ENCODE measurements around the gene PIAS2. TPM values are rescaled to one million over a fixed set of nuclear protein-coding genes. Genes with fewer than 3 reads are reported as not detected.

The PIAS2 gene
- total and polyA plus RNA-seq, 4 donors = 5.6 to 17.2 (median 9.2) TPM

- H3K27me3 ChIP-seq (ENCODE audit: control insufficient read depth in 4 of 4, insufficient read depth in 4 of 4, low read length in 3 of 4) = peaks cover 0 to 8% (median 5%) of the 10 kb centered on the region in 4 donors
- 61% methylated on average over 2 of the region's 2 CpGs for WGBS
These were observed 156.1 kb downstream of the PIAS2 start for GRCh38 chr18:46761059-46761769.

GRCh38 chr18:46759890-46760289, 157.4 kb downstream of the PIAS2 start:
- 61% methylated on average over 6 of the region's 6 CpGs for WGBS
- H3K4me3 ChIP-seq (ENCODE audit: low read depth in 1 of 3, low read length in 3 of 3) = no peak overlapping the region
- no peak overlapping the region for H3K9ac ChIP-seq (ENCODE audit: low read depth in 1 of 2, low read length in 2 of 2)
- TF ChIP-seq JUND (IDR thresholded peaks at IDR 0.05) (no peak), EGR1 (IDR thresholded peaks at IDR 0.05; ENCODE audit: low read depth in 2 of 2) (no peak), SP1 (IDR thresholded peaks at IDR 0.05) (no peak), MAX (IDR thresholded peaks at IDR 0.05) (no peak), HNF4A (conservative IDR thresholded peaks at IDR 0.05) (no peak)
- H3K27me3 ChIP-seq (ENCODE audit: control insufficient read depth in 4 of 4, insufficient read depth in 4 of 4, low read length in 3 of 4) = peaks cover 0 to 10% (median 8%) of the 10 kb centered on the region in 4 donors
- H3K27ac ChIP-seq (ENCODE audit: low read depth in 1 of 2, low read length in 2 of 2) = no peak overlapping the region
- peaks cover 0 to 25% (median 8%) of the 10 kb centered on the region in 4 donors for H3K4me1 ChIP-seq (ENCODE audit: control insufficient read depth in 4 of 4, insufficient read depth in 4 of 4, low read length in 3 of 4)
- H3K36me3 ChIP-seq (ENCODE audit: control insufficient read depth in 4 of 4, insufficient read depth in 3 of 4, low read depth in 1 of 4, low read length in 3 of 4) = no peaks in the 10 kb centered on the region
- H3K9me3 ChIP-seq (ENCODE audit: control insufficient read depth in 4 of 4, low read length in 3 of 4) = no peaks in the 10 kb centered on the region
- DNase-seq (ENCODE audit: low spot score) = no peak

More at GRCh38 chr18:46761059-46761769, 156.1 kb downstream of the PIAS2 start:
- Histone ChIP-seq H3K4me3 (ENCODE audit: low read depth in 1 of 3, low read length in 3 of 3) (no peak overlapping the region), H3K27ac (ENCODE audit: low read depth in 1 of 2, low read length in 2 of 2) (no peak overlapping the region), H3K36me3 (ENCODE audit: control insufficient read depth in 4 of 4, insufficient read depth in 3 of 4, low read depth in 1 of 4, low read length in 3 of 4) (no peaks in the 10 kb centered on the region), H3K9ac (ENCODE audit: low read depth in 1 of 2, low read length in 2 of 2) (no peak overlapping the region), H3K4me1 (ENCODE audit: control insufficient read depth in 4 of 4, insufficient read depth in 4 of 4, low read length in 3 of 4) (peaks cover 0 to 20% (median 8%) of the 10 kb centered on the region in 4 donors), H3K9me3 (ENCODE audit: control insufficient read depth in 4 of 4, low read length in 3 of 4) (no peaks in the 10 kb centered on the region)
- no peak for DNase-seq (ENCODE audit: low spot score)
- TF ChIP-seq HNF4A (conservative IDR thresholded peaks at IDR 0.05) = no peak
- TF ChIP-seq FOXA2 (IDR thresholded peaks at IDR 0.05) = no peak
- TF ChIP-seq ZBTB33 (IDR thresholded peaks at IDR 0.05) = no peak
- no peak for TF ChIP-seq EGR1 (IDR thresholded peaks at IDR 0.05; ENCODE audit: low read depth in 2 of 2)
- no peak for TF ChIP-seq HNF4G (IDR thresholded peaks at IDR 0.05)
- TF ChIP-seq CTCF (IDR thresholded peaks at IDR 0.05; ENCODE audit: low read depth, low read length, missing input control) = no peak
- TF ChIP-seq RXRA (IDR thresholded peaks at IDR 0.05) = no peak
- TF ChIP-seq NR2F2 (IDR thresholded peaks at IDR 0.05) = no peak

- no peak within 1 kb of the TSS for H3K9ac ChIP-seq (ENCODE audit: low read depth in 1 of 2, low read length in 2 of 2)
- H3K36me3 ChIP-seq (ENCODE audit: control insufficient read depth in 4 of 4, insufficient read depth in 3 of 4, low read depth in 1 of 4, low read length in 3 of 4) = no peaks in the 10 kb centered on the region
- no peak for DNase-seq (ENCODE audit: low spot score)
- no peaks in the 10 kb centered on the region for H3K9me3 ChIP-seq (ENCODE audit: control insufficient read depth in 4 of 4, low read length in 3 of 4)
- no peak within 1 kb of the TSS for H3K27ac ChIP-seq (ENCODE audit: low read depth in 1 of 2, low read length in 2 of 2)
- peak within 1 kb of the TSS in 1 of 3 donors; percentile 28 for H3K4me3 ChIP-seq (ENCODE audit: low read depth in 1 of 3, low read length in 3 of 3)
- H3K4me1 ChIP-seq (ENCODE audit: control insufficient read depth in 4 of 4, insufficient read depth in 4 of 4, low read length in 3 of 4) = peaks cover 0 to 25% (median 8%) of the 10 kb centered on the region in 4 donors
- 4% methylated on average over 74 of the region's 74 CpGs for WGBS
- peaks cover 0 to 11% (median 9%) of the 10 kb centered on the region in 4 donors for H3K27me3 ChIP-seq (ENCODE audit: control insufficient read depth in 4 of 4, insufficient read depth in 4 of 4, low read length in 3 of 4)
- TF ChIP-seq TAF1 (conservative IDR thresholded peaks at IDR 0.05) (no peak), ATF3 (IDR thresholded peaks at IDR 0.05) (no peak), JUND (IDR thresholded peaks at IDR 0.05) (no peak), RXRA (IDR thresholded peaks at IDR 0.05) (no peak), FOXA1 (IDR thresholded peaks at IDR 0.05) (no peak), HNF4A (conservative IDR thresholded peaks at IDR 0.05) (no peak), ZBTB33 (IDR thresholded peaks at IDR 0.05) (no peak), FOXA2 (IDR thresholded peaks at IDR 0.05) (no peak), YY1 (IDR thresholded peaks at IDR 0.05) (no peak), CTCF (IDR thresholded peaks at IDR 0.05; ENCODE audit: low read depth, low read length, missing input control) (no peak), EGR1 (IDR thresholded peaks at IDR 0.05; ENCODE audit: low read depth in 2 of 2) (no peak), MAX (IDR thresholded peaks at IDR 0.05) (no peak), GABPA (IDR thresholded peaks at IDR 0.05 in 1 of 2, conservative IDR thresholded peaks at IDR 0.05 in 1 of 2) (no peak)
These were observed 160.6 kb downstream of the PIAS2 start, which contains the start of gene ST8SIA5 for GRCh38 chr18:46756559-46757201. ST8SIA5 (minus strand) TSS chr18:46757053; CDS start chr18:46756508, 545 bp downstream.

All from liver (tissue), 9 donors.